Measurements from ENCODE around the gene TBC1D23. TPM values are rescaled to one million over a fixed set of nuclear protein-coding genes. Genes with fewer than 3 reads are reported as not detected.
"Not testable (repeated sequence)": the region's sequence is repeated elsewhere in the genome, so short reads cannot be mapped to it uniquely, and the experiment has no call there.

The TBC1D23 gene
- 10 to 100 TPM; 38.2 to 50.9 TPM for total RNA-seq
- long read RNA-seq, transcript TBC1D23-201 (18 exons, 3,656 nt), result major isoform, 50 of 69 reads
- long read RNA-seq, partial matches to known transcripts, result 5 of 69 reads
- long read RNA-seq, other reads (novel, unspliced or antisense), result 10 of 69 reads

GRCh38 chr3:100260685-100261484 lies at the start of gene TBC1D23:
Gene TBC1D23, plus strand, starts transcription at chr3:100260992. Its CDS starts 27 bp downstream, at chr3:100261019.
- ATAC-seq (peak; percentile 99), DNase-seq (peak; percentile 96 to 99)
- intact Hi-C loops (cut with DNase I, micrococcal nuclease), result no loop called here

- ATAC-seq, result no peak
- DNase-seq, result no peak
- intact Hi-C loops (cut with DNase I, micrococcal nuclease), result no loop called here
Measured at GRCh38 chr3:100213891-100214573, 46.8 kb upstream of the TBC1D23 start.

DNA sequence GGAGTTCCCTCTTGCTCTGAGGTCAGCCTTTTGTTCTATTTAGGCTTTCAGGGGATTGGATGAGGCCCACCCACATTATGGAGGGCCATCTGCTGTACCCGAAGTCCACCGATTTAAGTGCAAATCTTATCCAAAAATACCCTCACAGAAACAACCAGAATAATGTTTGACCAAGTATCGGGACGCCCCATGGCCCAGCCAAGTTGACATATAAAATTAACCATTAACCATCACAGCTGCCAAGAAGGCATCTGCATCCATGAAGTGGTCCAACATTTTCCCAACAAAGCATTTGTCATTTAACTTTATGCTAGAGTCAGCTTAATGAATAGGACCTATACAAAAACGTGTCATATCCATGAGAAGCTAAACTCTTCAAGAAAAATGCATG lies 46.2 kb upstream of the TBC1D23 start:
- DNase-seq, result no peak
- ATAC-seq, result no peak
- intact Hi-C loops (cut with DNase I, micrococcal nuclease), result no loop called here

DNA sequence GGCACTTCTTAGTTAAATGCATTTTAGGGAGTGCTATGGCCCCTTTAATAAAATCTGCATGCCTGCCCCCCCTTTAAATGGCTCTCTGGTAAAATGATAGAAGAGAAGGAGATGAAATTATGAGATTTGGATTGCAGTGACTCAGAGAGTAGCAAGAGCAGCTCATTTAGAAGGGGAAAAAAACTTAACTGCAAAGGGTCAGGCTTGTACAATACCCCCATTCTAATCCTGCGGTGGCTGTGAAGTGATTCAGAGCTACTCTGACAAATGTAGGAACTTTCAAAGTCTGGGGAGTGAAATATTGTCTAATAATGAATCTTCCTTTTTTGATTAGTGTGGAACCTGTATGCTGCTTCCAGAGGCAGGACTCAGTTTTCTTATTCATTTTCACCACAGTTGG lies 44.1 kb upstream of the TBC1D23 start:
- ATAC-seq, result no peak
- intact Hi-C loops (cut with DNase I, micrococcal nuclease), result no loop called here
- DNase-seq, result no peak

- DNase-seq (no peak), ATAC-seq (no peak)
- intact Hi-C loops (cut with DNase I, micrococcal nuclease), result no loop called here
Measured at GRCh38 chr3:100221159-100221558, 39.6 kb upstream of the TBC1D23 start.

DNA sequence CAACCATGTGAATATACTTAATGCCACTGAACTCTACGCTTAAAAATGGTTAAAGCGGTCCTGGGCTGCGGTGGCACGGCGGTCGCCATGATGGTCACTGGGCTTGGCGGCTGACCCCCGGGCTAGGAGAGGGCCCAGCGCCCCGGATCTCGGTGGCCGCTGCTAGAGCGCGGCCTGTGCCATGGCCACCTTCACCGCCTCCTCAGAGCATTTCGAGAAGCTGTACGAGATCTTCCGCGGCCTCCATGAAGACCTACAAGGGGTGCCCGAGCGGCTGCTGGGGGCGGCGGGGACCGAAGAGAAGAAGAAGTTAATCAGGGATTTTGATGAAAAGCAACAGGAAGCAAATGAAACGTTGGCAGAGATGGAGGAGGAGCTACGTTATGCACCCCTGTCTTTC lies 35.6 kb upstream of the TBC1D23 start:
- ATAC-seq (no peak), DNase-seq (no peak)
- intact Hi-C loops (cut with DNase I, micrococcal nuclease), result no loop called here

DNA sequence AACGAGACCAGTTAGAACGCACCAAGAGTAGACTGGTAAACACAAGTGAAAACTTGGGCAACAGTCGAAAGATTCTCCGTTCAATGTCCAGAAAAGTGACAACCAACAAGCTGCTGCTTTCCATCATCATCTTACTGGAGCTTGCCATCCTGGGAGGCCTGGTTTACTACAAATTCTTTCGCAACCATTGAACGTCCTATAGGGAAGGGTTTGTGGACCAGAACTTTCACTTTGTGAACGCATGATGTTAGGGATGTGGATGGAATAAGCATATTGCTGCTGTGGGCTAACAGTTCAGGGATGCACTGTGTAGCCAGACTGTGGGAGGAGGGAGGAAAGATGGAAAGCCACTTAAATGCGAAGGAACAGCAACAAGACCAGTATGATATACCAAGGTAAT lies 34.9 kb upstream of the TBC1D23 start:
- intact Hi-C loops (cut with DNase I, micrococcal nuclease), result no loop called here
- DNase-seq (no peak), ATAC-seq (no peak)

GRCh38 chr3:100226712-100227429 lies 33.9 kb upstream of the TBC1D23 start:
- intact Hi-C loops (cut with DNase I, micrococcal nuclease), result no loop called here
- no peak for DNase-seq
- ATAC-seq, result no peak

DNA sequence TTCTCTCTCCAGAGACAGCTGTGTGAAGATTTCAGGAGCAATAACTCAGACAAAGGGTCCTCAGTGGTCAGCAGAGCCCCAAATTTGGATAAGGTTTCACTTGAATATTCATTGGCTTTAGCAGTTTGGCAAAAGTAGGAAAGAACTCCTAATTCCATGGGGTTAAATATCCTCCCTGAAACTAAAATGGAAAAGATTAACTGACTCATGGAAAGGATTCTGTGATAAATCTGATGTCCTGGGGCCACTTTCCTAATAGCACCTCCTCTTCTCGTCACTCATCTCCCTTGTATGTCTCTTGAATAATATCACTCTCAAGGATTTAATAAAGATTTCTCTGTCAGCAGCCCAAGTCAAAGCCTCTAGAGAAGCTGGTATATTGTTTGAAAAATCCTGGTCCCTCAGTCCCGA lies 33.3 kb upstream of the TBC1D23 start:
- DNase-seq, result no peak
- intact Hi-C loops (cut with DNase I, micrococcal nuclease), result no loop called here
- no peak for ATAC-seq

DNA sequence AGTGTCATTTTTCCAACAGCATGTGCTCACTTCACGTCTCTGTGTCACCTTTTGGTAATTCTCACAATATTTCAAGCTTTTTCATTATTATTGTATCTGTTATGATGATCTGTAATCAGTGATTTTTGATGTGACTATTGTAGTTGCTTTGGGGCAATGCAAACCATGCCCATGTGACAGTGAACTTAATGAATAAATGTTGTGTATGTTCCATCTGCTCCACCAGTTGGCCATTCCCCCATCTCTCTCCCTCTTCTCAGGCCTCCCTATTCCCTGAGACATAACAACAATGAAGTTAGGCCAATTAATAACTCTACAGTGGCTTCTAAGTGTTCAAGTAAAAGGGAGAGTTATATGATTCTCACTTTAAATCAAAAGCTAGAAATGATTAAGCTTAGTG lies 32.5 kb upstream of the TBC1D23 start:
- no peak for ATAC-seq
- intact Hi-C loops (cut with DNase I, micrococcal nuclease), result no loop called here
- no peak for DNase-seq

DNA sequence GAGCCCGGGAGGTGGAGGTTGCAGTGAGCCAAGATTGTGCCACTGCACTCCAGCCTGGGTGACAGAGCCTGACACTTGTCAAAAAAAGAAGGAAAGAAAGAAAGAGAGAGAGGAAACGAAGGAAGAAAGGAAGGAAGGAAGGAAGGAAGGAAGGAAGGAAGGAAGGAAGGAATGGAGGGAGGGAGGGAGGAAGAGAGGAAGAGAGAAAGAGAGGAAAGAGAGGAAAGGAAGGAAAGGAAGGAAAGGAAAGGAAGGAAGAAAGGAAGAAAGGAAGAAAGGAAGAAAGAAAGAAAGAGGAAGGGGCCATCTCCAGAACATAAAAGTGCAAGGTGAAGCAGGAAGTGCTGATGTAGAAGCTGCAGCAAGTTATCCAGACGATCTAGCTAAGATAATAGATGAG lies 31.6 kb upstream of the TBC1D23 start:
- ATAC-seq; intact Hi-C loops (cut with DNase I, micrococcal nuclease); DNase-seq: not testable (repeated sequence)

GRCh38 chr3:100230710-100231109 lies 30.1 kb upstream of the TBC1D23 start:
- DNase-seq (no peak), ATAC-seq (no peak)

GRCh38 chr3:100231668-100232067 lies 29.1 kb upstream of the TBC1D23 start:
- DNase-seq (no peak), ATAC-seq (no peak)
- intact Hi-C loops (cut with DNase I, micrococcal nuclease), result no loop called here

More at GRCh38 chr3:100230710-100231109, 30.1 kb upstream of the TBC1D23 start:
- intact Hi-C loops (cut with DNase I, micrococcal nuclease), result no loop called here

DNA sequence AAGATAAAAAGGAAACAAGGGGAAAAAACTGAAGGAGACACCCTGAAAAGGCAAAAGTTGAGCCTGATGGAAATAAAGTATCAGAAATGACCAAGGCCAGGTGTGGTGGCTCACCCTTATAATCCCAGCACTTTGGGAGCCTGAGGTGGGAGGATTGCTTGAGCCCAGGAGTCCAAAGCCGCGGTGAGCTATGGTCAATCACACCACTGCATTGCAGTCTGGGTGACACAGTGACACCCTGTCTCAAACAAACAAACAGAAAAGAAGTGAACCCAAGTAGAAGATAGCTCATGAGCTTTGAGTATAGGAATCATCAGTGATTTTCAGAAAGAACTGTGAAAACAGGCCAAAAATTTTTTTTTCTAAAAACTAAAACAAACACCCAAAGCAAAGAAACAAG lies 26.4 kb upstream of the TBC1D23 start:
- ATAC-seq, result no peak
- intact Hi-C loops (cut with DNase I, micrococcal nuclease), result no loop called here
- DNase-seq, result no peak

DNA sequence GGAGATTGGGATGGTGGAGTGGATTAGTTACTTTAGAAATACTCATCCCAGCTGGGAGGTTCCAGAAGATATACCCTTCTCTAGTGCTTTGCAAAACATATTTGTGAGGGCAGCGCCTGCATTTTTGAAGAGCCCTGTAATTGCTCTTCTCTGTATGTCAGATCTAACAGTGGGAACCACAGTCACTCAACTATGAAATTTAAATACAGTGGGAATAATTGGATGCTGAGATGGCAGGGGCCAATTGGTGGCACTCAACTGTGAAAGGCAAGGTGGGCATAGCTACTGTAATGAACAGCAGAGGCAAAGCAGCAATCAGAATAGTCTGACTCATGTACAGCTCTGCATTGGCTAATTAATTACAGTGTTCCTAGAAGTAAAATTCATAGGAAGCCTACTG lies 22.2 kb upstream of the TBC1D23 start:
- ATAC-seq (no peak), DNase-seq (no peak)
- intact Hi-C loops (cut with DNase I, micrococcal nuclease), result no loop called here

- intact Hi-C loops (cut with DNase I, micrococcal nuclease); DNase-seq; ATAC-seq: not testable (repeated sequence)
Measured at GRCh38 chr3:100242471-100242870, 18.3 kb upstream of the TBC1D23 start.

GRCh38 chr3:100244264-100244663 lies 16.5 kb upstream of the TBC1D23 start:
- DNase-seq (no peak), ATAC-seq (no peak)
- intact Hi-C loops (cut with DNase I, micrococcal nuclease), result no loop called here

GRCh38 chr3:100245136-100245535 lies 15.7 kb upstream of the TBC1D23 start:
- intact Hi-C loops (cut with DNase I, micrococcal nuclease), result no loop called here
- no peak for DNase-seq
- no peak for ATAC-seq

- intact Hi-C loops (cut with DNase I, micrococcal nuclease), result no loop called here
- no peak for ATAC-seq
- DNase-seq, result no peak
Measured at GRCh38 chr3:100245927-100246326, 14.9 kb upstream of the TBC1D23 start.

GRCh38 chr3:100246999-100247398 lies 13.8 kb upstream of the TBC1D23 start:
- intact Hi-C loops (cut with DNase I, micrococcal nuclease), result no loop called here
- ATAC-seq (no peak), DNase-seq (no peak)
